Common myeloid progenitor, CD34-positive (primary cell): ENCODE results near the gene LRRC3C.

Source experiments
- CTCF ChIA-PET: fragments of 350-600 bp; sonication (Branson Sonifier 250); formaldehyde crosslinking; loops from one replicate; lab custom pipeline; 2021; ENCODE audit warnings: antibody characterized with exemption; lab: Charles Lee
- POLR2A ChIA-PET: fragments of 350-600 bp; sonication (Branson Sonifier 250); formaldehyde crosslinking; loops from one replicate; lab custom pipeline; 2021; ENCODE audit warnings: antibody characterized with exemption; lab: Charles Lee
- DNase-seq, 3 donors: peaks; one replicate each; pipeline versions ENCODE4 v3.0.0 to v3.0.0-alpha.2; 2013
- H3K27ac ChIP-seq, 2 experiments: 1 replicate in 1 of 2; 2 replicates in 1 of 2; pipeline ENCODE4 v1.7.0; 2013; ENCODE audit warnings: inconsistent platforms in 2 of 2, low read length in 2 of 2, mild to moderate bottlenecking in 2 of 2, low read depth in 1 of 2, moderate library complexity in 1 of 2; ENCODE audit not compliant: severe bottlenecking in 2 of 2, insufficient read depth in 1 of 2, poor library complexity in 1 of 2
- H3K27me3 ChIP-seq, 5 experiments: replicated peaks in 2 of 5; 1 replicate in 3 of 5; 2 replicates in 2 of 5; pipeline versions ENCODE4 v1.6.1 to v1.7.0; 2013; ENCODE audit warnings: low read length in 4 of 5, mild to moderate bottlenecking in 2 of 5, moderate library complexity in 2 of 5, inconsistent platforms in 1 of 5; ENCODE audit not compliant: insufficient read depth in 5 of 5, control insufficient read depth in 4 of 5
- H3K36me3 ChIP-seq, 4 experiments: 1 replicate in 2 of 4; 2 replicates in 2 of 4; pipeline versions ENCODE4 v1.6.1 to v1.7.0; 2013; ENCODE audit warnings: low read length in 3 of 4, control low read depth in 1 of 4, mild to moderate bottlenecking in 1 of 4; ENCODE audit not compliant: control insufficient read depth in 4 of 4, insufficient read depth in 4 of 4
- H3K4me1 ChIP-seq, 4 experiments: 1 replicate in 3 of 4; 2 replicates in 1 of 4; pipeline versions ENCODE4 v1.6.1 to v1.7.1; 2013; ENCODE audit warnings: low read length in 3 of 4, mild to moderate bottlenecking in 3 of 4, control low read depth in 1 of 4, inconsistent platforms in 1 of 4, moderate library complexity in 1 of 4; ENCODE audit not compliant: control insufficient read depth in 4 of 4, insufficient read depth in 4 of 4; ENCODE audit errors: control extremely low read depth in 1 of 4
- H3K4me3 ChIP-seq, 7 experiments: 1 replicate in 4 of 7; 2 replicates in 3 of 7; pipeline versions ENCODE4 v1.5.1 to v1.7.0; 2013; ENCODE audit warnings: mild to moderate bottlenecking in 7 of 7, low read length in 6 of 7, moderate library complexity in 6 of 7, inconsistent platforms in 2 of 7, low read depth in 2 of 7, control low read depth in 1 of 7; ENCODE audit not compliant: insufficient read depth in 4 of 7, control insufficient read depth in 1 of 7; ENCODE audit errors: extremely low read depth in 1 of 7
- H3K9me3 ChIP-seq, 5 experiments: 1 replicate in 4 of 5; 2 replicates in 1 of 5; pipeline versions ENCODE4 v1.6.1 to v1.7.1; 2013; ENCODE audit warnings: low read length in 4 of 5, mild to moderate bottlenecking in 2 of 5, inconsistent platforms in 1 of 5, low read depth in 1 of 5, moderate library complexity in 1 of 5; ENCODE audit not compliant: control insufficient read depth in 4 of 5, insufficient read depth in 2 of 5; ENCODE audit errors: control extremely low read depth in 1 of 5
- WGBS: methylation state at CpG from one replicate; pipeline ENCODE4 v1.1.5; 2013; ENCODE audit not compliant: insufficient coverage; 5-methylcytosine and 5-hydroxymethylcytosine counted together

The LRRC3C gene

DNA sequence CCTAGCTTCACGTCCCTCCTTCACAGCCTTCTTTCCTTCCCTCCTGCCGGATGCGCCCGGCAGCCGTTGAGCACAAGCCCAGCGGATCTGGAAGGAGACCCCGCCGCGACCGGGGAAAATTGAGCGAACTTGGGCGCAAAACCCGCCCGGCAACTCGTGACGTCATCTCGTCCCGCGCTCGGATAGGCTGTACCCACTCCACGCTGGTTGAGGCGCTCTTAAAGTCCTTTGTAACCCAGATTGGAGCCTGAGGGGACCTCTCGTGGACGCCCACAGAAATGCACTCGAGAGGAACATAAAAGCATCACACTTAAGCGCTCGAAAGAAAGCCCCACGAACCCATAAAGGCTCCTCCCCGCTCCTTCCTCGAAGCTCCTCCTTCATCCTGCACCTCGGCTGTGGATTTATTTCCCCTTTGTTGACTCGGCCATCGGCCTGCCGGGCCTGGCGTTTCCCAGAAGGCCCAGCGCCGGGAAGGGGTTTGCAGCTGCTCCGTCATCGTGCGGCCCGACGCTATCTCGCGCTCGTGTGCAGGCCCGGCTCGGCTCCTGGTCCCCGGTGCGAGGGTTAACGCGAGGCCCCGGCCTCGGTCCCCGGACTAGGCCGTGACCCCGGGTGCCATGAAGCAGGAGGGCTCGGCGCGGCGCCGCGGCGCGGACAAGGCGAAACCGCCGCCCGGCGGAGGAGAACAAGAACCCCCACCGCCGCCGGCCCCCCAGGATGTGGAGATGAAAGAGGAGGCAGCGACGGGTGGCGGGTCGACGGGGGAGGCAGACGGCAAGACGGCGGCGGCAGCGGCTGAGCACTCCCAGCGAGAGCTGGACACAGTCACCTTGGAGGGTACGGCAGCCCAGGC, 53.0 kb downstream of the LRRC3C start, which contains the start of gene PSMD3:
TSS of gene PSMD3 (plus strand) at position 457 of the 856 bp plus-strand sequence. CDS start at position 621, 164 bp downstream.
- H3K27me3 ChIP-seq, result peaks cover 0 to 4% (median 0%) of the 10 kb centered on the region in 5 experiments
- peaks cover 18 to 29% (median 23%) of the 10 kb centered on the region in 4 experiments for H3K4me1 ChIP-seq
- H3K4me3 ChIP-seq, result peak within 1 kb of the TSS; percentile 68 to 99 (median 88)
- H3K9me3 ChIP-seq, result no peaks in the 10 kb centered on the region
- CTCF ChIA-PET, result interaction anchor here (0.8 to 12.3 kb wide), 10 partner anchors 9 to 194 kb away, joined by 3 to 197 read pairs (median 5); partner anchors contain the start of gene GSDMA
- H3K27ac ChIP-seq, result peak within 1 kb of the TSS; percentile 93 to 96
- H3K36me3 ChIP-seq, result peaks cover 4 to 20% (median 17%) of the 10 kb centered on the region in 4 experiments
- DNase-seq, result peak; percentile 100
- WGBS, result 0% methylated on average over 82 of the region's 84 CpGs
- POLR2A ChIA-PET, result interaction anchor here (0.6 to 1.3 kb wide), 11 partner anchors 8 to 379 kb away, joined by 3 to 7 read pairs (median 3); partner anchors contain the start of gene CASC3

DNA sequence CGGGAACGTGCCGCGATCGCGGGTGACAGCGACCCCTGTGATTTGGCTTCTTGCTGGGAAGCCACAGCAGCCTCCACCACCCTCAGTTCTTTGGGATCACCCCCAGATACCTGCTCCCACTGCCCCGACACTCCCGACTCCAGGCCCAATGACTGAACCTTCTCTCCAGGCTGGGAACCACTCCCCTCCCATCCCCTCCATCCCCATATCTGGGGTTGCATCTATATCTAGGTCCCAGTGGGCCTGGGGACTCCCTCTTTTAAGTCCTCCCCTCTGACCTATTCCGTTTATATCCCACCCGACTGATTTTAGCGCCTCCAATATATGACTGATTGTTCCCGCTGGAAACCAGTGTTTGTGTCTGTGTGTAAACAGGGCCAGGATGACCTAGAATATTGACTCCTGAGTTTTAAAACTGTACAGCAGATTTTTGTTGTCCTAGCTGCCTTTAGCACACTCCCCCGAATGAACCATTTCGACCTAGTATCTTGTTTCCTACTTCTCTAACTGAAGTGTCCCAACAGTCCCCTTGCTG, 53.7 kb downstream of the LRRC3C start:
- WGBS, result 0% methylated on average over 11 of the region's 15 CpGs
- peak in 1 of 3 donors; percentile 20 for DNase-seq
- H3K9me3 ChIP-seq, result no peaks in the 10 kb centered on the region
- H3K27ac ChIP-seq, result peak overlapping the region; percentile 93 to 96
- peaks cover 18 to 29% (median 23%) of the 10 kb centered on the region in 4 experiments for H3K4me1 ChIP-seq
- H3K4me3 ChIP-seq, result peak overlapping the region; percentile 68 to 99 (median 88)
- H3K27me3 ChIP-seq, result no peaks in the 10 kb centered on the region
- peaks cover 6 to 27% (median 23%) of the 10 kb centered on the region in 4 experiments for H3K36me3 ChIP-seq
- ChIA-PET POLR2A (interaction anchor here (0.6 to 1.3 kb wide), 7 partner anchors 9 to 159 kb away, joined by 3 to 7 read pairs (median 3); partner anchors contain the start of gene CASC3), CTCF (interaction anchor here (1.0 to 12.3 kb wide), 9 partner anchors 9 to 193 kb away, joined by 3 to 197 read pairs (median 5); partner anchors contain the start of gene GSDMA)

- ChIA-PET POLR2A (interaction anchor here (0.6 to 1.2 kb wide), 3 partner anchors 16 to 42 kb away, joined by 3 to 4 read pairs (median 4); no protein-coding TSS in a partner anchor), CTCF (interaction anchor here (1.0 to 12.3 kb wide), 5 partner anchors 9 to 192 kb away, joined by 3 to 197 read pairs (median 3); partner anchors contain the start of gene GSDMA)
- H3K9me3 ChIP-seq, result no peaks in the 10 kb centered on the region
- H3K4me1 ChIP-seq, result peaks cover 18 to 29% (median 23%) of the 10 kb centered on the region in 4 experiments
- peaks cover 10 to 33% (median 29%) of the 10 kb centered on the region in 4 experiments for H3K36me3 ChIP-seq
- peak overlapping the region in 6 of 7 experiments; percentile 80 to 99 (median 90) for H3K4me3 ChIP-seq
- peak overlapping the region; percentile 93 to 96 for H3K27ac ChIP-seq
- no peaks in the 10 kb centered on the region for H3K27me3 ChIP-seq
- DNase-seq, result peak in 2 of 3 donors; percentile 17 to 31
- WGBS, result 23% methylated on average over 6 of the region's 7 CpGs
Observed at GRCh38 chr17:39981766-39982375, 54.3 kb downstream of the LRRC3C start.

- ChIA-PET CTCF (interaction anchor here (1.5 to 2.0 kb wide), 2 partner anchors 8 to 24 kb away, joined by 3 to 6 read pairs; no protein-coding TSS in a partner anchor), POLR2A (no interaction called here)
- H3K4me1 ChIP-seq, result no peaks in the 10 kb centered on the region
- no peak overlapping the region for H3K4me3 ChIP-seq
- DNase-seq, result no peak
- peaks cover 29 to 92% (median 72%) of the 10 kb centered on the region in 4 experiments for H3K36me3 ChIP-seq
- H3K27ac ChIP-seq, result no peak overlapping the region
- no peaks in the 10 kb centered on the region for H3K27me3 ChIP-seq
- WGBS, result 100% methylated on average over 7 of the region's 11 CpGs
- H3K9me3 ChIP-seq, result no peaks in the 10 kb centered on the region
Observed at GRCh38 chr17:39988206-39988810, 60.8 kb downstream of the LRRC3C start.

DNA sequence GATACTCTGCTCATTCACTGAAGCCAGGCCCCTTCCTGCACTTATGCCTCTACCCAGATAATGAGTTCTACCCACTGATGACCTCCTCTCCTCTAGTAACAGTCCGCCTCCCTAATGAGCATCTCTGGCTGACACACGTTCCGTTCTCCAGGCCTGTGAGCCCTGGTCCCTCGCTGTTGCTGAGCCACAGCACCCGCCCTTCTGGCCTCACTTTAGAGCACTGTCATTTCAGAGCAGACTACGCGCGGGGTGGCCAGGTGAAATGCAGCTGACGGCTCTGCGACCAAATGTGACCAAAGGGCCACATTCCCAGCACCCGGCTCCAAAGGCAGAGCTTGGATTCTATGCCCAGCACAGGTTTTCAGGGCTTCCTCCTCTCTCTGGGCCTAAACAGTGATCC, 66.9 kb downstream of the LRRC3C start:
- POLR2A ChIA-PET, result no interaction called here
- H3K27me3 ChIP-seq, result no peaks in the 10 kb centered on the region
- no peaks in the 10 kb centered on the region for H3K9me3 ChIP-seq
- H3K27ac ChIP-seq, result no peak overlapping the region
- peaks cover 18 to 80% (median 61%) of the 10 kb centered on the region in 4 experiments for H3K36me3 ChIP-seq
- DNase-seq, result no peak
- CTCF ChIA-PET, result interaction anchor here (1.7 to 2.0 kb wide), 2 partner anchors 11 to 80 kb away, joined by 3 to 5 read pairs; no protein-coding TSS in a partner anchor
- WGBS, result 97% methylated on average over 11 of the region's 11 CpGs
- H3K4me1 ChIP-seq, result no peaks in the 10 kb centered on the region
- H3K4me3 ChIP-seq, result no peak overlapping the region
